AG20443 (cell line): Measurements from ENCODE around the gene TSHZ1.
"Not testable (repeated sequence)": the region's sequence is repeated elsewhere in the genome, so short reads cannot be mapped to it uniquely, and the experiment has no call there.

Experiments used
- DNase-seq: peaks from one replicate; pipeline ENCODE4 v3.0.0; 2012; ENCODE audit warnings: low spot score, mixed read lengths

Gene TSHZ1

DNA sequence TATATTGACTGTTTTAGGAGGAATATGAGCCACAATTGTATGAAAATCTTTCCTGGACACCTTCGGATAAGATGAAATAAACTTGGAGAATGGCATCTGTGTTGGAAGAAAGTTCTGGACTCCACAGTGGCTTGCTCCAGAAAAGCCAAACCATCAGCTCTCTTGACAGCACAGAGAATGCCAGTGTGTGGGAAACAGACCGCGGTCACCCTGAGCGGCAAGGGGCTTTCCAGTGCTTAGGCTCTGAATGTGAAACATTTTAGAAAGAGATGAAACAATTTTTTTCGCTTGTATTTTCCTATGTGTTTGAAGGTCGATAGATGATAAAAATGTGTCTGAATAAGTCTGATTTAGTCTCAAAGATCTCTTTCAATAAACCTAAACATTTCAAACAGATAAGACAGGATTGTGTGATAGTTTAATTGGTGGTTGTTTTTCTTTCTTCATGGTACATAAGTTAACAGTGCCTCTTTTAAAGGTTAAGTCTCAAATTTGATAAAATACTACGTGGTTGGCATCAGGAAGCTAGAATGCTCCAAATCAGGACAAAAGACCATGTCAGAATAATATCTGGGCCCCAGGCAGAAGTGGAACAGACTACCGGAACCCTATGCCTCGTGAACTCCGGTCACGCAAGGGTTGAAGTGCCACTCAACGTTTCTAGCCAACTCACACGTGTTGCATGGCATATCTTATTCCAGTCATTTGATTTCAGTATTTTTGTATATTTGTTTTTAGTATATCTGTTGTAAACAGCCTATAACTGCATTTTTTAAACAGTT lies 30.6 kb upstream of the TSHZ1 start:
- DNase-seq, result no peak

DNA sequence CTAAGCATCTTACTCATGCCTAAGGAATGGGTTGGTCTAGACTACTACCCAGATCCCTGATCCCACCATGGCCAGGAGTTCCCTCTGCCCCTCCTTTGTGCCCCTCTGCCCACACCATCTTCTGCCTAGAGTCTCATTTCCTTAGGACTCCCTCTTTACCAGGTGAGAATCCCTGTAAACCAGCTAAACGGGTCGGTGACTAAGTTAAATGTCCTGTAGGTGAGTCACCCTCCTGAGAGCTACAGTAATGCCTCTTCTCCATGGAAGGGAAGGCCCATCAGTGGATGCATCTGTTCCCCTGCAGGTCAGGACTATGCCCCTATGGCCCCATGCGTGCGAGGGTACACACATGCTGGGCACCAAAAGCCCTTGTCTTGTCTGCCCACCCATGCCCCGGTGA lies 27.1 kb upstream of the TSHZ1 start:
- DNase-seq, result no peak

DNA sequence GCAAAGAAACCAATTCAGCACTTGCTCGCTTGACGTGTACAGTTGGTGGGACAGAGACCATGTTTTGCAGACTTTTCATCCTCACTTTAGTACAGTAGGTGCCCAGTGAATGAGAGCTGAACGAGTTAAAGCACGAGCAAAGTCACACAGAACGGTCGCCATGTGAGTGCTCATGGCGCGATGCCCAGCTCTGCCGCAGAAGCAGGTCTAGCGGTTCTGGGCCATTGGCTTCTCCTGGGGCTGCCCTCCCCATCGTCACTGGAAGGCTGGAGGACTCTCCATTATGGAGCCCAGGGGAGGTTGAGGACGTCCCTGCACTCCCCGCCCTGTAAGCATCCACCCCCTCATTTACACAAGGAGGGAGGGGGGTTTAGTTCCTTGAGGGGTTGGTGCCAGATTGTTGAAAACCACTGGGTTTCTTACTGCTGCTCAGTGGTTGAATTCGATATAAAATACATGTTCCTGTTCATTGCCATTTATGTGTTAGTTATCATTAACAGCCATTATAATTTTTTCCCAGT lies 26.6 kb upstream of the TSHZ1 start:
- DNase-seq, result no peak

DNA sequence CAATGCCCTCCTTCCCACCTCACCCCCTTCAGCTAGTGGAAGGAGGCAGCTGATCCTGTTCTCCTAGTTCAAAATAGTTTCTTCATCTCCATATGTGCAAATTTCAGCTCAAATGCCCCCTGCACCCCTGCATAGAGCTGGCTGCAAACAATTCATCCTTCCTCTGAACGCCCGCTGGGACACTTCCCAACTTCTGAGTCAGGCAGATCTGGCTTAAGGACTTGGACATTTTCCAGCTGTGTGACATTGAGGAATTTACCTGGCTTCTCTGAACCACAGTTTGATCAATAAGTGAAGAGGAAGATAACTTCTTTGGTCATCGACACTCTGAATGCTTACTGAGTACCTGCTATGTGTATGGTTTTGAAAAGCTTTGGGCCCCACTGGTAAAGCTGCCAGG lies 25.1 kb upstream of the TSHZ1 start:
- DNase-seq, result no peak

DNA sequence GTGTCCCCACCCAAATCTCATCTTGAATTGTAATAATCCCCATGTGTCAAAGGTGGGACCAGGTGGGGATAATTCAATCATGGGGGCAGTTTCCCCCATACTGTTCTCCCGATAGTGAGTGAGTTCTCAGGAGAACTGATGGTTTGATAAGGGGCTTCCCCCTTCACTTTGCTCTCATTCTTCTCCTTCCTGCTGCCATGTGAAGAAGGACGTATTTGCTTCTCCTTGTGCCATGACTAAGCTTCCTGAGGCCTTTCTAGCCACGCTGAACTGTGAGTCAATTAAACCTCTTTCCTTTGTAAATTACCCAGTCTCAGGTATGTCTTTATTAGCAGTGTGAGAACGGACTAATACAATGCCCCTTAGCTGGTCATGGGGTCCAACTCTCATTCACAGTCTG lies 22.9 kb upstream of the TSHZ1 start:
- not testable (repeated sequence) for DNase-seq

DNA sequence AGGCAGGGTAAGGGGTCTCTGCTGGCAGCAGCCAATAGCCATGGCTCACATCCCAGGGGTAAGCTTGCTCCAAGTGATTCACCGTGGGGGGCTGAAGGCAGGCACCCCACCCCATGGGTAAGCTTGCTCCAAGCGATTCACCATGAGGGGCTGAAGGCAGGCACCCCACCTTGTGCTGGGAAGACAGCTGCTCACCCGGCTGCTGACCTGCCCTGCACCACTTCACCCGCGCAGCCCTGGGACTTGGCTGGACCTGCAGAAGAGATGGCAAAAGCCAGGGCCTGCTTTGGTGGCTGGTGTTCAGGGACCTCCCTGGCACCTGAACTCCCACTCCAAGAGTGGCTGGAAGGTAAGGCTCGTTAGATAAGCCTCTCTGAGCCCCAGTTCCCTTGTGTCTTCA lies 20.9 kb upstream of the TSHZ1 start:
- DNase-seq, result no peak

DNA sequence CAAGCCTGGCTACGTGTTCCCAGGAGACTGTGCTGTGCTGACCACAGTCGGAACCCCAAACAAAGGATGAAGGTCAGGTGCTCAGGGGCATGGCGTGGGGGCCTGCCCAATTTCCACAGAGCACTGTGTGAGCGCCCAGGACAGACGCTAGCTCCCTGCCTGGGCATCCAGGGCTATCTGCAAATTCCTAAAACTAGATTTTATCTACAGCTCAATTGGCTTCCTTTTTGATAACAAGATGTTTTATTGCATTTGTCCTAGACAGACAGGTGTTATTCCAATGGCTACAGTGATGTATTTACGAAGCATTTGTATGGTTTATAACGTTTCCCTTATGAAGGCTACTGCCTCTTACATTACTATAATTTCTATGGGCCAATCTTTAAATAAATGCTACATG lies 17.7 kb upstream of the TSHZ1 start:
- DNase-seq, result no peak

DNA sequence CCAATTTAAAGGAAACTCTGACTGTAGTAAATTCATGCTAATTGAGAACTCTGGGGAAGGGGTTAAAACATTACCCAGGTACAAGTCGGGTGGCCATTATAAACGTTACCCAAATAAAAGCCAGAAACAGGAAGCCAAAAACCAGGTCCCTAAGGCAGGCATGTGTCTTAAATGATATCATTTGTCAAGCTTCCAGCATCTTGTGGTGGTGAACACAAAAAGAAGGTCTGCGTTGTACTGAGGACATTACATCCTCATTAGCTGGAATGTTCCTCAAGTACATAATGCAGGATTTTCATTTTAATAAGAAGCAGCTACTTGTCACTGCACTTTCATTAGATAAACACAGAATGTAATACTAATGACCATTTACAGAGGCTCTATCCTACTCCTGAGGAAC lies 12.6 kb upstream of the TSHZ1 start:
- no peak for DNase-seq

DNA sequence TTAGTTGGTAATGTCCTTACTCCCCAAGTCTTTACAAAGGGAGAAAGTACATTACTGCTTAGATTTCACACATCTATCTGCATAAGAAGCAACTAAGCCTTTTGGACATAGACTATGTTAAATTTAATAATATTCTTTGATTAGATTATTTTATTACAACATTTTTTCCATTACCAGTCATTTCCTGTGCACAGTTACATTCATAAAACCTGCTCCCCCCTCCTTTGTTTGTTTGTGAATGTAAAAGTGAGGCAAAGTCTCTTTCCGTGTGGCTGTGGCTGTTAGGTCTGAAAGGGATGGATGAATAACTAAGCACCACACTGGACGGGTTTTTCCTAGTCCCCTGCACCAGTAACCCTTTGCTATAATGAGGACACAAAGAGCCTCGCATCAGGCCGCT lies 11.3 kb upstream of the TSHZ1 start:
- no peak for DNase-seq

DNA sequence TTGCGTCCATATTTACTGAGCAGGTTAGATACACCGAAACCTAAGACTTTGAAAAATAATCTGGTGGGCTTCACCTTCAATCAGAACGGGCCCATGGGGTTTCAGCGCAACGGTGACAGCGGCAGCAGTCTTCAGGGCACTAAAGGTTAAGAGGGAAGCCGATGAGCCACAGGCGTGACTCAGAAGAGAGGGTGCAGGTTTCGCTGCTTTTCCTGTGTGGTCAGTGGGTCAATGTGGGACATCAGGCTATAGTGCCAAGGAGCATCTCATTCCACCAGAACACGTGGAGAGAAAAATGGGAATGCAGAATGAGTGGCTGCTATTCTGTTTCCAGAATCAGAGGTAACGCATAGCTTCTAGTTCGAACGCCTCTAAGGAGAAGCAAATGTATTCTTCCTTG lies 10.5 kb upstream of the TSHZ1 start:
- DNase-seq, result no peak

DNA sequence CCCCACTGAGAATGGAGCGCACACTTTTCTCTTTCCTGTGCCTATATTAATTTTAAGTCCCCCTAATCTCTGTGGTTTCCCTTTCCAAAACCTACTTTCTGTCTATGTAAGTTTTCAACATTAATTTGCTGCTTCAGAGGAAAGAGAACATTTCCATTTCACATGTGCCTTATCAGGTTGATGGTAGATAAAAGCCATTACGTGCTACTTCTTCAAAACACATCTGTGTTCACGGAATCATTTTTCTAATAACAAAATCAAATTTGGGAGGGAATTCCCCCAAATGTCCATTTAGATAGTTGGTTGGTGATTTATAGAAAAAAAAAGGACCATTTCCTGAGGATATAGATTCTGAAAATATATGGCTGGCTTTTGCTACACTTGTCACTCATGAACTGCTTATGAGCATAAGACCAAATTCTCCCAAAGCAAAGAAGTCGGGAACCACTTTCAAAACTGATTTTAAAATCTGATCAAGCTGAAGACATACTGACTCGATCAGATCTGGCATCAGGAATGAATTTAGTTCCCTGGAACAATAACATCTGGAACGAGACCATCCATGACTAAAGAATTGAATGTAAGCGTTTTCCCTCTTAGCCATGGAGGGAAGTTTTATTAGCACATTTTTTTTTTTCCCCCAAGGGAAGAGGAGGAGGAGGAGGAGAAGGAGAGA lies 9.9 kb upstream of the TSHZ1 start:
- DNase-seq, result no peak

DNA sequence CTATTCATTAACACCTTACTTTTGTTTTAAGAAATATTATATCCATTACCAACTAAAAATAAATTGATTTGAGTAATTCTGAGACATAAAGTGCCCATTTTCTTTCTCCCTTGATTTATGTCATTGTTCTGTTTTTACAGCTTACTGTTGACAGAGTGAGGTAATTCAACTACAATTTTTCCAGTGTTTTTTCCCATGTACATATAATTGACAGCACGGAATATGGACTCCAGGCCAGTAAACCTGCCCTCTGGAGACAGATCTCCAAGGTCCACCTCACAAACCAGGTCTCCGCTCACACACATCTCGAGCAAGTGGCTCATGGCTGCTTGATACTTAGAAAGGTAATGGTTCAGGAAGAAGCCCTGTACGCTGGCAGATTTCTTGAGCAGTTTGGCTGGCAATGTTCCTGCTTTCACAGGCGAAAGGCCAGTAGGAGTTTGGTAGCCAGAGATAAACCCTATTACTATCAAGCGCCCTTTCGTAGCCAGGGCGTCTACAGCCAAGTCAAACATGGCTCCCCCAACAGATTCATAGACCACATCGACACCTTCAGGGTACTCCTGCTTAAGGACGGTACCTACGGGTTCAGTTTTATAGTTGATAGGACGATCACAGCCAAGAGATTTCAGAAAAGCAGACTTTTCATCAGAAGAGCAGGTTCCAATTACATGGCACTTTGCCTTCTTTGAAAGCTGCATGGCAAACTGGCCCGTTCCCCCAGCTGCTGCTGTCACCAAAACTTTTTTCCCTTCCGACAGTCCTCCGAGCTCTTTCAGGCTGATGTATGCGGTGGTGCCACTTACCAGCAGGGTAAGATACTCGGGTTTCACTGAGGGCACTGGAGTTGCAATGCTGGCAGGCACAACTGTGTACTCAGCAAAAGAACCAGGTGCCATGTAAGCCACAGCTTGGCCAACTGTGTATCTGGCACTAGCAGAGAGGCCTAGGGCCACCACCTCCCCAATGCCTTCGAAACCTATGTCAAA lies 9.0 kb upstream of the TSHZ1 start:
- no peak for DNase-seq

DNA sequence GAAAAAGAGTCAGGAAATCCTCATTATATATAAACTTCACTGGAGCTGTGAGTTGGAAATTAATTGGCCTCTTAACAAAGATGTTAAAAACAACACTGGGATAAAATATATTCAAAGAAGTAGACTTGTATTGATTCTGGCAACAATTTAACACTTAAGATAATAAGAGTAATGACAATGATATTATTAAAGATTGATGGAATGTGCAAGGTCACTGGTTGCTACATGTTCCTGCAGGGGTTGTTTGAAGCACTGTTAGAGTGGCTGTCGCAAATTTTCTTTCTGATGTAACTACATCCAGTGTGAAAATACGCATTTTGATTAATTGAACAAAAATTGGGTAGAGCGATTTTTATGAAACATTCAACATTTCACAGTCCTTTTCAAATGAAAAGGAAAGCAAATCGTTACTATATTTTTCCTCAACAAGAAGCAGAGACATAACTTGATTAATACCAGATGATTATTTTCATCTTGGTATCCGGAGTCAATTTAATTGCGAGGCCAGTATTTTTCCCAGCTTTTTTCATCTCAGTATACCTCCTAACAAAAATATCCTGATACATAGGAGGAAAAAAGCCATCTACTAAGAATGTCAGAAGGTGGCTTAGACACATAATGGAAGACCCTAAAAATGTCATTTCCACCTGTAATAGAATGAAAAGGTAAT lies 7.8 kb upstream of the TSHZ1 start:
- no peak for DNase-seq

DNA sequence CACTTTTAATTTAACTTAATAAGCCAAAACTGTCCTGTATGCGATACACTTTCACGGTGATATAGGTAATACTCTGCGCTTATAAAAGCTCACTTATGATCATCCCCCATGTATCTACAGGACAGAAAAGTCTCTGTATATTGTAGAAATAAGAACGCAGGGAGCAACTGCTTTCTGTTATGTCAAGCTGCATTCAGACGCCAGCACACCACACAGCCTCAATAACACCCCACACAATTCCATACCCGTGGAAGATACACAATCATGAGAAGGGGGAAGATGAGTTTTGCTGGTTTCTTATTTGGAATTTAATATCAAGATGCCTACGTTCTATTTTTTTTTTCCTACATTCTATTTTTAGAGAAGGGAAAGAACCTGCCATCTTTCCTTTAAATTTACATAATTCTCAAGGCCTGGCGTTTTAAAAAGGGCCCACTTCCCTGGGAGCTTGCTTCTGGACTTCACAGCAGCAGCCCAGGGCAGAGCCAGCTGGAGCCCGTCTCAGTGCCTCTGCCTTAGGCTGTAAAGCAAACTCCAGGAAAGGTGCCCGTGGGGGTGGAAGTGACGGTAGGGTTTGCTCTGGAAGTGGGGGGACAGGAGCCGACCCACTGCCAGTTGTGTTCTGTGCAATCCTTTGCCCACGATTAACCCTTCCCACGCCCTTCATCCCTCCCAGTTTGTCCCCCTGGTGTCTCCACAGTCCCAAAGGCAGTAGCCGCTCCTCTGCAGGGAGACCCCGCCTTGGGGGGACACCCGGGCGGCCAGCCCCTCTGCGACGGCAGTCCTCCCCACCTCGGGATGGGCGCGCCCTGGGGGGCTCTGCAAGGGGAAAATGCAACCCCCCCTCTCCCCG lies 7.0 kb upstream of the TSHZ1 start:
- peak; percentile 49 for DNase-seq

DNA sequence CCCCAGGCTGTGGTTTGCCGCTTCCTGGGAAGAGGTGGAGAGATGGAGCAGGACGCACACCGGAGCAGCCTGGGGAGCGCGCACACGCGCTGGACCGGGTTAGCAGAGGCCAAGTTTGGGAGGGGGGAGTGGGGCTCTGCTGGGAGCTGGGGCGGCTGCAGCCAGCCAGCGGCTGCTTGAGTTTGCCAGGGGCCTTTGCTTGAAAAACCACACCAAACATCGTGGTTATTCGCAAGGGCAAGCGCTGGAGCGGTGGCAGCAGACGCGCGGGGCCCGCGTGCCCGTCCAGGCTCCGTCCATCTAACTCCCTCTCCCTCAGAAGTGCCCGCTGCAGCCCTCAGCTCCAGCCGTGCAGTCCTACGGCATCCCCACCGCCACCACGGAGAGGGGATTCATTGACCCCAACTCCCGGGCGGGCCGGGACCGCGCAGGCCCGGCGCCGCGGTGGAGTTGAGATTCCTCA lies 6.3 kb upstream of the TSHZ1 start:
- no peak for DNase-seq

DNA sequence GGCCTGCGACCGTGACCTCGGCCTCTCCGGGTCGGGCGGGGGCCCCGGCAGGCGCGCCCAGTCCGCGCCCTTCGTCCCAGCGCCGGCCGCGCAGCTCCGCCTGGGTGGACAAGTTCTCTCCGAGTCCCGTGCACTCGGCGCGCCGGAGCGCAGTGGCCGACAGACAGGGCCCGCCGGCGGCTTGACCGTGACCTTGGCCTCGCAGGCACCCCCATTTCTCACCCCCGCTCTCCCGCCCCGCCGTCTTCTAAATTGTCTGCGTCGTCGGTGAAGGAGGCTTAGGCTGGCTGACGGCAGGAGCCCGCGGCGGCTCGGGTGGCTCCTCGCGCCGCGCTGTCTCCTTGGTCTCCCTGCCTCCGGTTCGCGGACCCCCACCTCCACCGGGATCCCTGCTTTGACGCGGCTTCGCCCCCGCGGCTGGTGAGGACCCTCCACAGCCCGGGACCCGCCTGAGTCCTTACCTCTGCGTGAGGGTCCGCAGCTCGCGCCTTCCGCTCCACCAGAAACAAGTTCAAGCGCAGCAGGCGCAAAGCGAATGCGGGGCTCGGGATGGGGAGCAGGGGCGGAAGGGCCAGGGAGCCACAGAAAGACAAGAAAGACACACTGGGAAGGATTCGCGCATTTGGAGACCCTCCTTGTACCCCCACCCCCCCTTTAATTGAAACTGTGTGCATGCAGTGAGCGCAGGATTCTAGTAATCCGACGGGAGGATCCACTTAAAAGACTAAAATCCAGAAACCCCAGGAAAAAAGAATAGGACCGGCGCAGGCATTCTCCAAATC lies 5.7 kb upstream of the TSHZ1 start:
- no peak for DNase-seq

DNA sequence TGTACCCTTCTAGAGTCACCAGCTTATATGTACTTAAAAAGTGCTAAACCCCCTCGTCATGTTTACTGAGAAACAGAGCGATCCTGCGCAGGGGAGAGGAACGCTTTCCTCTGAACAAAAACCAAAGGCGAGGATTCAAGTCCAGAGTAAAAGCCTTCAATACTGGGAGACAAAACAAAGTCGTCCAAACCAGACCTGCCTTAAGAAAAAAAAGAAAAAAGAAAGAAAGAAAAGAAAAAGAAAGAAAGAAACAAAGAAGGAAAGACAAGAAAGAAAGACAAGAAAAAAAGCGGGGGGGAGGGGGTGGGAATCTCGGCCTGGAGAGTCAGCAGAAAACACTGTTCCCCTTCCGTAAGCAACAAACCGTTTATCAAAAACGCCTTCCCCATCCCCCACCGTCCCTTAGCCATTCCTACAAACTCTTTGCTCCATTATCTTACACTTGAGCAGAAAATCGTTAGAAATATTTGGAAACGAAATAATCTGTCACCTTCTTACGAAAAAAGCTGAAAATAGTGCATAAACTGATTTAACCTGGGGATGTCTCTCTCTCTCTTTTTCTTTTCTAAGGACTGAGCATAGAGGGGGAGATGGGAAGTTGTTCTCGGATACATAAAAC lies 5.0 kb upstream of the TSHZ1 start:
- DNase-seq, result no peak

DNA sequence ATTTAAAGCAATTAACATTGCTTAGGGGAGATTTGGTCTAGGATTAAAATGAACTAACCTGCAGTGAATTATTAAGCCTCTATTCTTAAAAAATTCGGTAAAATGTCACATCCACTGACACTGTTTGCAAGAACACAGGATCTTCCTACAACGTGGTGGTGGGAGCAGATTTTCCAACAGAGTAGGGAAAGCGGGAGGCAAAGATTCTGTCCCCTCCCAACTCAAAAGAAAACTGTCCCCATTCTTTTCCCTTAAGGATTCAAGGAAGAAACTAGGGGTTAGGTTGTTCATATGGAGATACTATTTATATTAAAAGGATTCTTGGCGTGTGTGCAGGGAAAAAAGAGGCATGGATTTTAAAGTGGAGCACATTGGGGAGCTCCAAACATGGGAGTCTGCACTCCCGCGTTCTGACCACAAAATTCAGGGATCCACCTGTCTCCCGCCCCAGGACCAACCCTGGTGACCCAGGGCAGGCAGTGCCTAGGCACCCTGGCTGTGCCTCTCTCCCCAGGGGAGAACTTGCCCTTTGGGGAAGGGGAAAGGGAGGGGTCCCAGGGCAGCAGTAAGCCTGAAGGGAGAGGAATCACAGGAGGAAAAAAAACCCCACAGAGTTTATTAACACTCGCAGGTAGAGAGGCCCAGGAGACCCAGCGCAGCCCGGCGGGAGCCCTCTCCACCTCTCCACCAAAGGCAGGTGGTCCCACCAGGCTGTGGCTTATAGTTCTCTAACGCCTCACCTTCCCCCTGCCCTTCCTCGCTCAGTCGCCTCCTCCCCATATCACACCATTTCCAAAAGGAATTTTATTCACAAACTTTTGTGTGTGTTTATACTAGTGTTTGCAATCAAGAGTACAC lies 3.9 kb upstream of the TSHZ1 start:
- no peak for DNase-seq
